GM19193 (cell line): Measurements from ENCODE around the gene BID.

Experiments used
- POLR2A ChIP-seq: IDR thresholded peaks from 4 replicates; pipeline ENCODE4 v1.6.1; 2011; ENCODE audit not compliant: insufficient read depth, insufficient read length; ENCODE audit errors: extremely low read depth

Gene BID

DNA sequence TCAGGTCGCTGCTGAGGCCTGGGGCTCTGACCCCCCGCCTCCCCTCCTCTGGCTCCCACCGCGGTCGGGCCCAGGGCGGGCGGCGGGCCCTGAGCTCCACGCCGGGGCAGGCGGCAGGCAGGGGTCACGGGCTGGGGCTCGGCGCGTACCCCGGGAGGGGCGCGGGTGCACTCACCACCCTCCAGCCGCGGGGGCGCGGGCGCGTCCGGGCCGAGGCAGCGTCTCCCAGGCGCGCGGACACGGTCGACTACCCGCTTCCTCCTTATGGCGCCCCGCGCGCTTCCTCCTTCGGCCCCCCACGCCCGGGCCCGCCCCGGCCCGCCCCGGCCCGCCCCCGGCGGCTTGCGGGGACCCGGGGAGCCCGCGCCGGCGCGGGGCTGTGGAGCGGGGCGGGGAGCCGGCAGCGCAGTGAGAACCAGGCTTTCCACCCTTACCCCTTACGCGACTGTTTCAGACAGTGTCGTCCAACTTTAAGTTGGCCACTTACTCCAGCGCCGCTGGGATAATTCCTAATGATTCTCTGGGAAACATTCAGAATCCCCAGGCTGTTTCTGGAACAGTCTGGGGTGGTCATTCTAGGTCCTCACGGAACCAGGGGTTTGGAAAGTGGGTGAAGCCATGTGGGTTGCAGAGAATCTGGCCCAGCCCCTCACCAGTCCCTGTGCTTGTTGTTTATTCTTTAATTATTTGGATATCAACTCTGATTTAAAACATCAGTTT, at the start of gene BID:
BID (minus strand) TSS at position 264 of the 720 bp plus-strand sequence. CDS start 24,353 bp downstream, outside the sequence.
- no peak for TF ChIP-seq POLR2A

- TF ChIP-seq POLR2A = no peak
Measured at GRCh38 chr22:17823964-17824363, 49.7 kb upstream of the BID start.

DNA sequence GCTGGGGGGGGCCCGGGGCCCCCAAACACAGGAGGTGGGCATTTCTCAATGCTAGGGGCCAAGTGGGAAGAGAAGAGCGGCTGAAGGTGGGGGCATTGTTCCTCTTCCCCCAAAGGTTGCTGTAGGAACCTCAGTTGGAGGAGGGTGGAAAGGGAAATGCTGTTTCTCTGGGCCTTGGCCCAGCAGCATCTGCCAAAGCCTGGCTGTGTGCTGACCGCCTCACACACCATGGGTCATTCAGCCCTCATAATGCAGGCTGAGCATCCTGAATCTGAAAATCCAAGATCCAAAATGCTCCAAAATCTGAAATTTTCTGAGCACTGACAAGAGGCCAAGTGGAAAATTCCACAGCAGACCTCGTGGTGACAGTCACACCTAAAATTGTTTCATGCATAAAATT, 49.0 kb upstream of the BID start:
- TF ChIP-seq POLR2A = no peak

DNA sequence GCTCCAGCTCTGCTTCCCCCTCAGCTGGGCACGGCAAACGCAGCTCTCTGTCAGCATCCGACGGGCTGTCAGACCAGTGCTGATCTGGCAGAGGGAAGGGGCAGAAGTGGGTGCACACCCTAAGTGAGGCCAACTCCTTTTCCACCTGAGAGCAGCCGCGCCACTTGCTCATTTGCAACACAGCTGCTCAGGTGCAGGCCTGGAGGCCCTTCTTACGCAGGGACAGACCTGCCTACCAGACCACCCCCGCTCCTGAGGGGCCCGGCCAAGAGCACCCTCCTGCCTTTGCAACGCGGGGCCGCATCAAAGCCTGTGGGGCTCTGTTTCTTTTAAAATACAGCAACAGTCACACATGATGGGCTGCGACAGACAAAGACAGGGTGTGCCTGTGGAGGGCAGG, 47.8 kb upstream of the BID start:
- no peak for TF ChIP-seq POLR2A

DNA sequence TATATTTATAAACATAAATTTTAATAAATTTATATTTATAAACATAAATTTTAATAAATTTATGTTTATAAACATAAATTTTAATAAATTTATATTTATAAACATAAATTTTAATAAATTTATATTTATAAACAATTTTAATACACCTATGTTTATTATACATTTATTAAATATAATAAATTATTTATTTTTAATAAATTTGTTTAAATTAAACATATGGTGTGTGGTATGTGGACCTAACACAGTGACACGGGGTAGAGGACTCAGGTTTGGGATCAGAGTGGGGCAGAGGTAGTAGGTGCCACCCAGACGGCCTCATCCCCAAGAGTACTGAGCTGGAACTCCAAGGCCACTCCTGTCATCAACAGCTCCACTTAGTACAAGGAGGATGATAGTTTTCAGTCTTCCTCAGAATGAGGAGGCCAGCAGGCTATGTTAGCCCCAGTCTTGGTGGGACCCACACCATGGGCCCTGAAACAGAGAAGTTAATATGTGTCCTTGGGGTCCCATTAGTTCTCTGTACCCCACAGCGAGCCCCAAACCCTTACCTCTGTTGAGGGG, 46.7 kb upstream of the BID start:
- TF ChIP-seq POLR2A = no peak

DNA sequence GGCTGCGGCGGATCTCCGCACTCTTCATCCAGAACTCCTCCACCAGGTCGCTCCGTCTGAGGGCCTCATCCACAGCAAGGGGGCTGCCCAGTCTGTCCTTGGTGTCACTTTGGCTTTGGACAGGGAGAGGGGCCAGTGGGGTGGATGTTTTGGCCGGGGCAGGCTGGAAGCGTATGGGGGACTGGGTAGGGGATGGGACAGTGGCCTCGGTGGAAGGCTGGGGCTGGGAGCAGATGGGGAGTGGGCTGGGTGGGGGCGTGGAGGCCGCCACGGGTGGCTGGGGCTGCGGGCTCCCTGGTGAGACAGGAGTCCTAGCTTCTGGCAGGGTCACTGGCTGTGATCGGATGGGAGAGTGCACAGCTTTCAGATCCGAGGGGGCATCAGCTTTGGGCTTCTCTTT, 44.4 kb upstream of the BID start:
- no peak for TF ChIP-seq POLR2A

DNA sequence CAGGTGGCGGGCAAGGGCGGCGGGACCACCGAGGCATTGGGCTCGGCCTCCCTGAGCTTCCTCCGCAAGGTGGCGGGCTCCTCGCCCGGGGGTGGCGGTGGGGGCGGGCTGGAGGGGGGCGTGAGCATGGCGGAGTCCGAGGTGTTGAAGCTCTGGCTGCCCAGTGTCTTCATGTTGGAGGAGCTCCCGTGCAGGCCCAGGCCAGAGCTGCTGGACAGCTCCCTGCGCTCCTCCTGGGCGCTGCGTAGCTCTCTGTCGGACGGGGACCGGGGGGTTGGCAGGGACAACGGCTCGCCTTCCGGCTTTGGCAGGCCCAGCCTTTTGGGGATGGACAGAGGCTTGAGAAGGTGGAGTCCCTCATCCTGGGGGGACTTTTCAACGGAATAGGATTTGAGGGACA, 43.9 kb upstream of the BID start:
- TF ChIP-seq POLR2A = no peak

- TF ChIP-seq POLR2A = no peak
Measured at GRCh38 chr22:17817511-17818065, 43.3 kb upstream of the BID start.

DNA sequence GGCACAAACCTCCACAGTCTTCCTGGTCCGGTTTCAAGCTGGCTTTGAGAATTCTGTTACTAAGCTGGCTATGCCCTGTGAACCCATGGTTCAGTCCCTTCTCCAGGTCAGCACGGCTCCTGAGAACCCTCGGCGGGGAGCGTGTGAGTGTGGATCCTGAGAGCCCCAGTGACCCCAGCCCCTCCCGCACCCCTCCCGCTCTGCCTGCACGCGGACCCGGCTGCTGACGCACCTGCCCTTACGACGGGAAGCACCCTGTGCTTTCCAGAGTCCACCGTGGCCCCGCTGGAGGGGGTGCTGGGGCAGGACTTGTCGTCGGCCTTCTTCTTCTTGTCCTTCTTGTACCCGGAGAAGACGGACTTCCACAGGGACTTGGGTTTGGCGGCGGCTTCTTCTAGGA, 42.8 kb upstream of the BID start:
- TF ChIP-seq POLR2A = no peak

- TF ChIP-seq POLR2A = no peak
Measured at GRCh38 chr22:17816649-17817048, 42.4 kb upstream of the BID start.

- TF ChIP-seq POLR2A = no peak
Measured at GRCh38 chr22:17815703-17816254, 41.5 kb upstream of the BID start.

- TF ChIP-seq POLR2A = no peak
Measured at GRCh38 chr22:17814830-17815229, 40.6 kb upstream of the BID start.

- no peak for TF ChIP-seq POLR2A
Measured at GRCh38 chr22:17814084-17814483, 39.8 kb upstream of the BID start.

DNA sequence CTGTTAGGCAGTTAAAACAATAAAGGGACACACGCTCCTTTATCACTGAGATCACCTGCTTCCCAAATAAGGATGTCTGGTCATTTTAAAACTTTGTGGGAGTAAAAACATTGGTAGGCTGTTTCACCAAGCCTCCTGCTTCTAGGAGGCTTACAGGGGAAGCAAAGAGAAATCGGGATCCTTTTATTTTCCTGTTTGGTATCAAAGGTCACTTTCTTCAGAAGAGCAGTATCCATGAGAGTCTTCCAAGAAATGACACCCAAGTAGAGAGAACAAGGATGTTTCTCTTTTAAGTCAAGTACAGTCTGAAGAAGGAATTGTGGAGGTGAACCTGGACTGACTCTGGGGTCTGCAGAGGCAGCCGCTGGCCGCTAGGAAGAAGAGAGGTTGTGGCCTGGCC, 36.9 kb upstream of the BID start:
- TF ChIP-seq POLR2A = no peak

GRCh38 chr22:17810570-17811116, 36.4 kb upstream of the BID start:
- TF ChIP-seq POLR2A = no peak
